Stimulated activated CD8-positive, alpha-beta memory T cell treated with anti-CD3 and anti-CD28 coated beads, Interleukin-4, amount 100 ng/mL, for 24 hours (primary cell): ENCODE data around the gene PPIB.

ENCODE experiments used
- DNase-seq: peaks from one replicate; pipeline ENCODE4 v3.0.0-alpha.2; 2020; ENCODE audit warnings: low read depth

The PPIB gene

DNA sequence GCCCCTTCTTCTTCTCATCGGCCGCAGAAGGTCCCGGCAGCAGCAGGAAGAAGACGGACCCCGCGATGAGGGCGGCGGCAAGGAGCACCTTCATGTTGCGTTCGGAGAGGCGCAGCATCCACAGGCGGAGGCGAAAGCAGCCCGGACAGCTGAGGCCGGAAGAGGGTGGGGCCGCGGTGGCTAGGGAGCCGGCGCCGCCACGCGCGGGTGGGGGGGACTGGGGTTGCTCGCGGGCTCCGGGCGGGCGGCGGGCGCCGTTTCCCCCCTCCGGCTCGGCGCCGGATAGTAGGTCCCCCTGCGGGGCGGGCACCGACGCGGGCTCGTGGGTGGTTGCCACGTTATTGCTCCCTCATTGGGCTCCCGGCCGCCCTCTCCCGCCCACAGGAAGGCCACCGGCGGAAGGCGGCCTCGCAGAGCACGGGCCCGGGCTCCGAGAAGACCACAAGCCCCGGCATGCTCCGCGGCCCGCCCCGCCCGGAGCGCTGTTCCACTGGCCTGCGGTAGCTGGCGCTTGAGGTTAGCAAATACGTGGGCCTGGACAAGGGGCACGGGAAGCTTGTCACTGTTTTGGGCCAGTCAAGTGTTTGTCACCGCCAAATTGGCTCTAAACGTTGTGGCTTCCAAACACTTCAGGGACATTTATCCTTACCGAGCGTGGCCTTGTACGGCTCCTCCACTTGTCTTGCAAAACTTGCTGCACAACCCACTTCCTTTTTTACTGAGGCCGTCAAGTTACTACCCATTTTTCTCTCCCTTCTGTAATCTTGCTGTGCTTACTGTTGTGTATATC, at the start of gene PPIB:
Gene PPIB, minus strand, starts transcription at position 154 of the 790 bp plus-strand sequence. Its CDS starts 36 bp downstream, at position 118.
- peak; percentile 96 for DNase-seq

- DNase-seq: no peak
These were observed 48.9 kb upstream of the PPIB start for GRCh38 chr15:64211696-64212095.

GRCh38 chr15:64210371-64210770, 47.5 kb upstream of the PPIB start:
- no peak for DNase-seq

- no peak for DNase-seq
These were observed 47.0 kb upstream of the PPIB start for GRCh38 chr15:64209680-64210334.

- DNase-seq: no peak
These were observed 42.4 kb upstream of the PPIB start for GRCh38 chr15:64205202-64205601.

DNA sequence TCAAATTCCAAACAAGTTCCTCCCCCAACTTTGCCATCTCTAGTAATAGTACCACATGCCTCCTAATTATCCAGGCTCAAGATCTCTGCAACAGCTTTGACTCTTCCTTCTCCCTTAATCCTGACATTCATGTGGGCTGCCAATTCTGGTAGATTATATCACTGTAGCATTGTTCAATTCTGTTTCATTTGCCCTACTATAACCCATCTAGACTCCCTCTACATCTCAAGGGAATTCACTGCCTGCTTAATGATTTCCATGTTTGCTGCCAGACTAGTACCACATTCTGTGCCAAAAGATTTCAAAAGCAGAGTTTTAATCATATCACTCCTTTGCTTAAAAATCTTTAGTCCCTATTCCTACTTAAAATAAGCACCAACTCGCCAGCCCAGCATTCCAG, 34.6 kb upstream of the PPIB start:
- no peak for DNase-seq

DNA sequence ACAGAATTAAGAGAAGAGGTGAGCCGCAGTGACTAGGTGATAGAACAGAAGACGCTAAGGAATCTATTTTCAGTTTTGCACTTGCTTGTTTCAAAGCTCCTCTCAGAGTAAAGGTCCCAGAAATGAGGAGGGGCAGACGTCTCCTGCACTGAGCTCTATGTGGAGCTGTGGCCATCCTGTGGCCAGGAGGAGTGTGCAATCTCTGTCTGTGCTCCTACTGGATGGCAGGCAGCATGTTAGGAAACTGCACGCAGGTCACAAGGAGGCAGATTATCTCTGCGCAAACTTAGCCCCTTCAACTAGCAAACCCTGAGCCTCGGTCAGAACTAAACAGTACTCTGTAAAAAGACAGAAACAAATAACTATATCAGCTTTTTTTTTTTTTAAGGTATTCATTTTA, 31.1 kb upstream of the PPIB start:
- DNase-seq: no peak

- DNase-seq: no peak
These were observed 29.4 kb upstream of the PPIB start for GRCh38 chr15:64191971-64192830.

GRCh38 chr15:64187396-64188191, 24.8 kb upstream of the PPIB start:
- no peak for DNase-seq

GRCh38 chr15:64185146-64185911, 22.5 kb upstream of the PPIB start:
- no peak for DNase-seq

- no peak for DNase-seq
These were observed 20.1 kb upstream of the PPIB start for GRCh38 chr15:64182859-64183370.

- DNase-seq: no peak
These were observed 17.5 kb upstream of the PPIB start for GRCh38 chr15:64180235-64180824.

DNA sequence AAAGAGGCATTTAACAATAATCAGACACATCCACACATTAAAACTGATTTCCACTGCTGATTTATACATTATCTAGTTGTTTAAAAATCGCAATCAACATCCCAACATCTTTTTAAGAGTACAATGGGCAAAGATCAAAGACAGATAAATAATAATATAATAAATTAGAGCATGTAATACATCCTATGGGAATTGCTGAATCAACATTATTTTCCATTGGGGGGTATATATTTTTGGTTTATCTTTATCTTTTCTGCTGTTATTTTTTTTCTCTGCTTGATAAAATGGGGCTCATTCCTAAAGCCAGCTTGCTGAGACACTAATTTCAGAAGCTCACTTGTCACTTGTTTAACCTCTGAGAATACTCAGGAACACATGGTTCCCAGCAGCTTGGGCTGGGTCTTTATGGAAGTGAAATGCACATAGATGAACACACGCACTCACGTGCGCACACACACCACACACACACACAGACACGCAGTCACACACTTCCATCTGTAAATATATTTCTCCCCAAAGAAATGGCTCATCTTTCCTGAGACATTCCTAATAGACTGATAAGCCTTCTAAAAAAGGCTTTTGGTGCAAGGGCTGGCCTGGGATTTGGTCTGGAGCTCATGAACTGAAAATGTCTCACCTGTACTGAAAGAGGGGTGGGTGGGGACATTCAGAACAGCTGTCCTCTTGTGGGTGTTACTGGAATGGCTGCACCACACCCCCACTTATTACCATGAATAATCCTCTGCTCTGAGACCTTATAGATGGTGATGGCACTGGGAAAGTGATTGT, 3.5 kb upstream of the PPIB start:
- DNase-seq: no peak

GRCh38 chr15:64164436-64164835, 1.6 kb upstream of the PPIB start:
- no peak for DNase-seq

GRCh38 chr15:64163659-64164362, 989 bp upstream of the PPIB start:
- DNase-seq: no peak

- DNase-seq: peak; percentile 22
These were observed 349 bp downstream of the PPIB start for GRCh38 chr15:64162478-64162868.

DNA sequence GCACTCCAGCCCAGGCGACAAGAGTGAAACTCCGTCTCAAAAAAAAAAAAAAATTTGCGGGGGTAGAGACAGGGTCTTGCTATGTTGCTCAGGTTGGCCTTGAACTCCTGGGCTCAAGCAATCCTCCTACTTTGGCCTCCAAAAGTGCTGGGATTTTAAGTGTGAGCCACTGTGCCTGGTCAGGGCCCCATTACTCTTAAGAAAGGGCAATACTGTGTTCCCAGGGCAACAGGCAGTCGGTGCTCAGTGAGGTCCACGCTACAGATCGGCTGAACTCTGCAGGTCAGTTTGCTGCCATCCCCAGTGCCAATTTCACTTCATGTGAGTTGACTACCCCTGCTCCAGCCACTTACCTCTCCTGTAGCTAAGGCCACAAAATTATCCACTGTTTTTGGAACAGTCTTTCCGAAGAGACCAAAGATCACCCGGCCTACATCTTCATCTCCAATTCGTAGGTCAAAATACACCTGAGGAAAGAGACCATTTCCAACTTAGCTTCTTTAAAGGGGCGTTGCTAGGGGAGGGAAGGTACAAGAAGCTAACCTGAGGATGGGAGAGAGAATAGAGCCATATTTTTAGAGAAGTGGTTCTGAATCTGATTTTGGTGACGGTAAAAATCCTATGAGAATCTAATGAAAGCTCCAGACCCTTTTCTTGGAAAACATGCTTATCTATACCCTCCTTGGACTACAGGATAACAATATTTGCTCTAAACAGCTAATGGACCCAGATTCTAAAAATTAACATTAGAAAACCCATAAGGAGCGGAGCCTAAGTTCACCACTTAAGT, 939 bp downstream of the PPIB start:
- DNase-seq: no peak
